NB4 (cell line): ENCODE results near the gene IGSF9B.

Source experiments
- DNase-seq: peaks from one replicate; pipeline ENCODE4 v3.0.0; 2010; ENCODE audit warnings: low read depth
- H3K4me3 ChIP-seq: one replicate; pipeline ENCODE4 v1.5.1; 2011; ENCODE audit warnings: mild to moderate bottlenecking, low read depth, low read length, moderate library complexity
- MYC ChIP-seq: IDR thresholded peaks from 2 replicates; pipeline ENCODE4 v1.6.1; 2011; ENCODE audit warnings: low read depth, low read length
- POLR2A ChIP-seq: IDR thresholded peaks from 2 replicates; pipeline ENCODE4 v1.6.1; 2011; ENCODE audit warnings: mild to moderate bottlenecking; ENCODE audit not compliant: insufficient read length; ENCODE audit errors: extremely low read depth
- TF ChIP-seq, protein P1 (sequence below): IDR thresholded peaks from one replicate; pipeline ENCODE4 v1.5.1; 2012; ENCODE audit warnings: low read depth, low read length
- TF ChIP-seq, protein P2 (sequence below): IDR thresholded peaks from 2 replicates; pipeline ENCODE4 v1.6.1; 2011; ENCODE audit warnings: low read depth, low read length

Gene IGSF9B

DNA sequence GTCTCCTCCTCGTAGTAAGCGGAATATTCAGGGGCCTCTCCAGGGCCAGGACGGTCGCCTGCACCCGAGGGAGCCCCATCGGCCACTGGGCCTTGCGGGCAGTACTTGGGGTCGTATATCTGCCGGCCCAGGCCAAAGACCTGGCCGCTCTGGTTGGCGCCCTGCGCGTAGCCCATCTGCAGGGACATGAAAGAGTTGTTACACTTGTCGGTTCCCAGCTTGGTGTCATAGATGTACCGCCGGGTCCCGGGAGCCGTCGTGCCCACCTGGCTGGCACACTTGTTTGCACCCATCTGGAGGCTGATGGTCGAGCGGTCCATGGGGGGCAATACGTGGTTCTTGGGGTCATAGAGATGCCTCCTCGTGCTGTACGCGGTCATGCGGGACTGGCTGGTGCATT is 92.0 kb downstream of the IGSF9B start:
- TF ChIP-seq MYC (no peak), POLR2A (no peak)
- TF ChIP-seq, protein P1, sequence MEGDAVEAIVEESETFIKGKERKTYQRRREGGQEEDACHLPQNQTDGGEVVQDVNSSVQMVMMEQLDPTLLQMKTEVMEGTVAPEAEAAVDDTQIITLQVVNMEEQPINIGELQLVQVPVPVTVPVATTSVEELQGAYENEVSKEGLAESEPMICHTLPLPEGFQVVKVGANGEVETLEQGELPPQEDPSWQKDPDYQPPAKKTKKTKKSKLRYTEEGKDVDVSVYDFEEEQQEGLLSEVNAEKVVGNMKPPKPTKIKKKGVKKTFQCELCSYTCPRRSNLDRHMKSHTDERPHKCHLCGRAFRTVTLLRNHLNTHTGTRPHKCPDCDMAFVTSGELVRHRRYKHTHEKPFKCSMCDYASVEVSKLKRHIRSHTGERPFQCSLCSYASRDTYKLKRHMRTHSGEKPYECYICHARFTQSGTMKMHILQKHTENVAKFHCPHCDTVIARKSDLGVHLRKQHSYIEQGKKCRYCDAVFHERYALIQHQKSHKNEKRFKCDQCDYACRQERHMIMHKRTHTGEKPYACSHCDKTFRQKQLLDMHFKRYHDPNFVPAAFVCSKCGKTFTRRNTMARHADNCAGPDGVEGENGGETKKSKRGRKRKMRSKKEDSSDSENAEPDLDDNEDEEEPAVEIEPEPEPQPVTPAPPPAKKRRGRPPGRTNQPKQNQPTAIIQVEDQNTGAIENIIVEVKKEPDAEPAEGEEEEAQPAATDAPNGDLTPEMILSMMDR, result no peak
- TF ChIP-seq, protein P2, sequence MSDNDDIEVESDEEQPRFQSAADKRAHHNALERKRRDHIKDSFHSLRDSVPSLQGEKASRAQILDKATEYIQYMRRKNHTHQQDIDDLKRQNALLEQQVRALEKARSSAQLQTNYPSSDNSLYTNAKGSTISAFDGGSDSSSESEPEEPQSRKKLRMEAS, result no peak
- no peak overlapping the region for H3K4me3 ChIP-seq
- DNase-seq, result no peak

DNA sequence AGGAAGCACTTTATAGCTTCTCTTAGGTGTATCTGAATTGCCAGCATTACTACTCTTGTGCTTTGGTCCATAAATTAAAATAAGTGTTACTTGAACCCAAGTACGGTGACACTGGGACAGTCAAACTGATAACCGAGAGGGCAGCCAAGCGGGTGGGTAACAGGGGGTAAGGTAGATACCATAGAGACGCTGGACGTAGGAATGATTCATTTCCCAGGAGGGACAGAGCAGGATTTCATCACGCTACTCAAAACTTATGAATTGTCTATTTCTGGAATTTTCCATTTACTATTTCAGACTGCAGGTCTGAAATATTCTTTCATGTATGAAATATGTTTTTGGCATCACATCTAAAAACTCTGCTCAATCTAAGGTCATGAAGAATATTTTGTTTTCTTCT is 96.6 kb downstream of the IGSF9B start:
- TF ChIP-seq, protein P2, result no peak
- no peak for TF ChIP-seq POLR2A
- no peak for TF ChIP-seq MYC
- TF ChIP-seq, protein P1, result no peak
- H3K4me3 ChIP-seq, result no peak overlapping the region
- no peak for DNase-seq
